Measurements from ENCODE around the gene TBC1D5. TPM values are rescaled to one million over a fixed set of nuclear protein-coding genes. Genes with fewer than 3 reads are reported as not detected.

TBC1D5 gene
- total RNA-seq, 1 donor from 2014 or later: 75.6 TPM

DNA sequence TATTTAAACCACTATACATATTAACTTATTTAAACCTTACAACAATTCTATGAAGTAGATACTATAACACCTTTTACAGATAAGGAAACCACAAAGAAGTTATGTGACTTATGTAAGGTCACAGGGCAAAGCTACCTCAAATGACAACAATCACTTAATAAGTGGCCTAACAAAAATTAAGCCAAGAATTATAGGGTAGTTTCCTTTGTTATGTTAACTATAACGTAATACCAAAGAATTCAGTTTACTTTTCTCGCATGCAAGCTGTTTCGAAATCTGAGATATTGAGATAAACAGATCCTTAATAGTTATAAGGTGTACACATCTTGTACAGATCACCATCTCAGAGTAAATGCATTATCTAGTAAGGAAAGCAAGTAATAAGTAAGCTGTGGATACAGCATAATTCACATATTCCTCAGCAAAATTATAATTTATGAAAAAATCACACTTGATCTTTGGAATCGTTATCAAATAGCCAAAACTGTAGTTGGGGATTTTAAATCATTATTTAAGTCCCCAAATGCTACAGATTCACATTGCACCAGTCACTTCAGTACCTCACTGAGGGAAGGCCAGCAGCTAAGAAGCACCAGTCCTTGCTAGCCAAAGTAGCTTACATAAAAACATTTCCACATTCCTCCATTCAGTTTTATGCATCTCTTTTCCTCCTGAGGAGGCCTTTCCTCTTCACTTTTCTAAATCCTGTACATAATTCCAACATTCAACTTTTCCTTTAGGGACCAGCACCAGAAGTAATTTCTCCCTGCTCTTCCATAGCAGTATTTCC lies 226.8 kb downstream of the TBC1D5 start:
- H3K4me1 ChIP-seq: peaks cover 16% of the 10 kb centered on the region
- intact Hi-C loops (cut with DNase I): no loop called here
- no peaks in the 10 kb centered on the region for H3K36me3 ChIP-seq
- TF ChIP-seq CTCF (IDR thresholded peaks at IDR 0.05): no peak
- DNase-seq (no peak), ATAC-seq (no peak)
- no peak overlapping the region for H3K27ac ChIP-seq
- H3K9me3 ChIP-seq: no peaks in the 10 kb centered on the region
- H3K4me3 ChIP-seq: no peak overlapping the region
- H3K27me3 ChIP-seq (ENCODE audit: low read depth): no peaks in the 10 kb centered on the region

DNA sequence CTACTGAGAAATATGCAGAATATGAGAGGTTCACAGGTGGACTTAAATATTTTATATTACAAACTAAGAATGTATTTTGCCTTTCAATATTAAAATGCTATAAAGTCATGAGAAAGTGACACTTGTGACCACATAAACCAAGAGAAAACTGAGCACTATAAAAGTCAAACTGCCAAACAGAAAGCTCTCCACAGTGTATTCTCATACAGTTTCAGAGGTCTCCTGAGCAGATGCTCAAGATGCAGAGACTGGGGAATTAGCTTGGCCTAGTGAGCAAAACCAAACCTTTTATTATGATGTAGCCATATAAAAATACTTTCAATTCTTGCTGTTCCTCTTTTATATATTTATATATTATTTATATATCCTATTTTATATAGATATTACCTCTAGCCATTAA lies 227.8 kb downstream of the TBC1D5 start:
- no peak for TF ChIP-seq CTCF (IDR thresholded peaks at IDR 0.05)
- no peak for ATAC-seq
- intact Hi-C loops (cut with DNase I): no loop called here
- Histone ChIP-seq H3K27me3 (ENCODE audit: low read depth) (no peaks in the 10 kb centered on the region), H3K27ac (no peak overlapping the region), H3K4me1 (peaks cover 16% of the 10 kb centered on the region), H3K4me3 (no peak overlapping the region), H3K36me3 (no peaks in the 10 kb centered on the region), H3K9me3 (no peaks in the 10 kb centered on the region)
- no peak for DNase-seq

- no peaks in the 10 kb centered on the region for H3K36me3 ChIP-seq
- TF ChIP-seq CTCF (IDR thresholded peaks at IDR 0.05): no peak
- no peaks in the 10 kb centered on the region for H3K9me3 ChIP-seq
- H3K4me1 ChIP-seq: peaks cover 3% of the 10 kb centered on the region
- ATAC-seq (no peak), DNase-seq (no peak)
- intact Hi-C loops (cut with DNase I): no loop called here
- no peak overlapping the region for H3K4me3 ChIP-seq
- H3K27ac ChIP-seq: no peak overlapping the region
- H3K27me3 ChIP-seq (ENCODE audit: low read depth): no peaks in the 10 kb centered on the region
These were observed 232.2 kb downstream of the TBC1D5 start for GRCh38 chr3:17510265-17510664.

DNA sequence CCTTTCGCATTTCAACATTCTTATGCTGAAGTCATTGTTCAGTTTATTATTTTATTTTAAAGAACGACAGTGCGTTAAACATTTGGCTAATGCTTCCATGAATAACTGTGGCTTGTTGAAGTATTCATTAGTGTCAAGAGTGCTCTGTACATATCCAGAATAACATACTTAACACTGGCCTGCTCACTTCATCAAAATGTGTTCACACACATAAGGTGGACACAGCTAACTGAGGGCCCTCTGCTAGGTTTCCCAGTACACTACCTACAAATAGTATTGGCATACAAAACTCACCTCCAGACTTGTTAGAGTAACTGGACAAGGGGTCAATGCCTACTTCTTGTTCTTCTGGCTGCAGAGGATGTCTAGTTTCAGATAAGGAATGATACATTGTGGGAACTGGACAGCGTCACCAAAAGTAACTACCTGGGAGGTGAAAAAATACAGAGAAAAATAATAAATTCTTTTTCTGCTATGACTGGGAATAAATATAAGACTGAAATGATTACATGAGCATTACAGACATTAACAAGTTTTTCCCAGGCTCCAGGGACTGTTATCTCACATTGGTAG lies 234.2 kb downstream of the TBC1D5 start:
- H3K27ac ChIP-seq: no peak overlapping the region
- no peaks in the 10 kb centered on the region for H3K9me3 ChIP-seq
- intact Hi-C loops (cut with DNase I): no loop called here
- no peaks in the 10 kb centered on the region for H3K36me3 ChIP-seq
- H3K4me3 ChIP-seq: no peak overlapping the region
- H3K4me1 ChIP-seq: no peaks in the 10 kb centered on the region
- DNase-seq: no peak
- no peak for TF ChIP-seq CTCF (IDR thresholded peaks at IDR 0.05)
- no peaks in the 10 kb centered on the region for H3K27me3 ChIP-seq (ENCODE audit: low read depth)
- peak in 1 of 2 donors; percentile 81 for ATAC-seq

GRCh38 chr3:17507480-17507879 lies 235.0 kb downstream of the TBC1D5 start:
- ATAC-seq: no peak
- Histone ChIP-seq H3K27me3 (ENCODE audit: low read depth) (no peaks in the 10 kb centered on the region), H3K4me3 (no peak overlapping the region), H3K9me3 (no peaks in the 10 kb centered on the region), H3K27ac (no peak overlapping the region), H3K4me1 (no peaks in the 10 kb centered on the region), H3K36me3 (no peaks in the 10 kb centered on the region)
- intact Hi-C loops (cut with DNase I): no loop called here
- no peak for DNase-seq
- no peak for TF ChIP-seq CTCF (IDR thresholded peaks at IDR 0.05)
